Measurements from ENCODE around the gene BCL11B. TPM values are rescaled to one million over a fixed set of nuclear protein-coding genes. Genes with fewer than 3 reads are reported as not detected.
A peak's percentile ranks its signal among the peaks of the same experiment; 100 is the strongest.

BCL11B gene
- total RNA-seq, 2 donors from 2014 or later, result 54.4 to 58.0 TPM

DNA sequence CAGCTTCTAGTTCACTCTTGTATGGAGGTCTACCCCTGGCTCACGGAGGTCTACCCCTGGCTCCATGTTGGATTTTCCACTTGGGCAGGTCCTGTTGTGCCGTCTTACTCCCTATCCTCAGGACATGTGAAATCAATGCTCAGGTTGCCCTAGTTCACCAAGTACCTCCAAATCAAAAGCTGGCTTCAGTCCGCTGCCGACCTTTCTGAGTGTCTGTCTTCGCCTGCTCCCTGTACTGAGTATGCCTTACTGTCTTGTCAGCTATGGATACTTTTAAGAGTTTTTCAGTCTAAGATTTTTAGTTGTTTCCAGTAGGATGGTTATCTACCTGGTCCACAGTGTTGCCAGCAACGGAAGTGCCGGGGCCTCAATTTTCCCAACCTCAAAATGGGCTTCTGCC lies 40.1 kb upstream of the BCL11B start:
- ATAC-seq (replicated peaks in 1 of 2), result no peak
- Mint-ChIP-seq H3K9me3 (peaks cover 4 to 5% of the 10 kb centered on the region in 2 donors), H3K4me1 (ENCODE audit: low read depth) (no peaks in the 10 kb centered on the region), H3K27ac (no peak overlapping the region), H3K36me3 (ENCODE audit: insufficient read depth in 2 of 2) (peaks cover 2% of the 10 kb centered on the region in 2 donors), H3K27me3 (ENCODE audit: low read depth) (peaks cover 5% of the 10 kb centered on the region), H3K4me3 (no peak overlapping the region)
- DNase-seq, result no peak

DNA sequence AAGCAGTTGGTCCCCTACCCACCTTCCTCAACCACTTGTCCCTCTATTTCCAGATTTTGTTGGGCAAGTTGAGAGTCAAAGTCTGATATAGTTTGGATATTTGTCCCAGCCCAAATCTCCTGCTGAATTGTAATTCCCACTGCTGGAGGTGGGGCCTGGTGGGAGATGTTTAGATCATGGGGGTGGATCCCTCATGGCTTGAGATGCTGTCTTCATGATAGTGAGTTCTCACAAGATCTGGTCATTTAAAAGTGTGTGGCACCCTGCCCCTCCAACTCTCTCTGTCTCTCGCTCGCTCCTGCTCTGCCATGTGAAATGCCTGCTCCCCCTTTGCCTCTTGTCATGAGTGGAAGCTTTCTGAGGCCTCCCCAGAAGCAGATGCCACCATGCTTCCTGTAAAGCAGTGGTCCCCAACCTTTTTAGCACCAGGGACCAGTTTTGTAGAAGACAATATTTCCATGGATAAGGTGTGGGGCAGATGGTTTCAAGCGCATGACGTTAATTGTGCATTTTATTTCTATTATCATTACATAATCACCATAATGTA lies 37.3 kb upstream of the BCL11B start:
- no peaks in the 10 kb centered on the region for H3K27me3 Mint-ChIP-seq (ENCODE audit: low read depth)
- peaks cover 4 to 5% of the 10 kb centered on the region in 2 donors for H3K9me3 Mint-ChIP-seq
- no peaks in the 10 kb centered on the region for H3K4me1 Mint-ChIP-seq (ENCODE audit: low read depth)
- H3K36me3 Mint-ChIP-seq (ENCODE audit: insufficient read depth in 2 of 2), result peaks cover 2% of the 10 kb centered on the region in 2 donors
- no peak overlapping the region for H3K27ac Mint-ChIP-seq
- H3K4me3 Mint-ChIP-seq, result no peak overlapping the region
- DNase-seq (no peak), ATAC-seq (replicated peaks in 1 of 2) (no peak)

DNA sequence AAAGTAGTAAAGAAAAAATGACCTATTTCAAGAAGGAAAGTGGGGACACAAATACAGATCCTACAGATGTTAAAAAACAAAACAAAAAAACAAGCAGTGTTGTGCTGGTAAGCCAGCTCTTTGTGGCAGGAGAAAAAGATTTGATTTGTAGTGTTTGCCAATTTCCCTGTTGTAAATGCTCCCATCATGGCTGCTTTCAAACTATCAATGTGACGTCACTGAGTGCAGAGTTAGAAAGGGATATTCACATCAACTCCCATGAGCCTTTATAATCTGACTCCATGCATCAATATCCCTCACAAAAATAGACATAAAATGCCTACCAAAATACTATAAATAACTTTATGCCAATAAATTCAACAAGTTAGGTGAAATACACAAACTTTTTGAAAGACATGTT lies 32.2 kb upstream of the BCL11B start:
- peaks cover 6 to 9% of the 10 kb centered on the region in 2 donors for H3K36me3 Mint-ChIP-seq (ENCODE audit: insufficient read depth in 2 of 2)
- peaks cover 7 to 8% of the 10 kb centered on the region in 2 donors for H3K9me3 Mint-ChIP-seq
- DNase-seq, result no peak
- no peak for ATAC-seq (replicated peaks in 1 of 2)
- peaks cover 6% of the 10 kb centered on the region for H3K27me3 Mint-ChIP-seq (ENCODE audit: low read depth)
- no peaks in the 10 kb centered on the region for H3K4me1 Mint-ChIP-seq (ENCODE audit: low read depth)
- no peak overlapping the region for H3K27ac Mint-ChIP-seq
- H3K4me3 Mint-ChIP-seq, result no peak overlapping the region

DNA sequence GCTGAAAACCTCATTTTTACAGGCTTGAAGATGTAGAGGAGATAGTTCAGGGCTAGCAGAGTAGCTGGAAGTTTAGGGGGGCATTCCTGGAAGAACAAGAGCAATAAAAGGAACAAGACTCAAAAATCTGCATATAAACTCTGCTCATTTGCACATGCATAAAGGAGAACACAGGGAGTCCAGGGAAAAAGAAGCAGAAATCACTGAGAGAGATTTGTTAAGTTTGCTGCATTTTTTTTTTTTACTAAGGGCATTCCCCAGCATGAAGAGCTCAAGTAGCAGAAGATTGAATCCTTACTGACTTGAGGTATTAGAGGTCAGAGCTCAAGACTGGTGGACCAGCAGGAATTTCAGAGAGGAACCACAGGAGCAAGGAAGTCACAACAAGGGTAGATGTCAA lies 28.2 kb upstream of the BCL11B start:
- no peak for DNase-seq
- Mint-ChIP-seq H3K36me3 (ENCODE audit: insufficient read depth in 2 of 2) (peaks cover 8 to 17% of the 10 kb centered on the region in 2 donors), H3K4me1 (ENCODE audit: low read depth) (no peaks in the 10 kb centered on the region), H3K4me3 (no peak overlapping the region), H3K27ac (no peak overlapping the region), H3K9me3 (peaks cover 9 to 15% of the 10 kb centered on the region in 2 donors), H3K27me3 (ENCODE audit: low read depth) (peaks cover 6% of the 10 kb centered on the region)
- no peak for ATAC-seq (replicated peaks in 1 of 2)

DNA sequence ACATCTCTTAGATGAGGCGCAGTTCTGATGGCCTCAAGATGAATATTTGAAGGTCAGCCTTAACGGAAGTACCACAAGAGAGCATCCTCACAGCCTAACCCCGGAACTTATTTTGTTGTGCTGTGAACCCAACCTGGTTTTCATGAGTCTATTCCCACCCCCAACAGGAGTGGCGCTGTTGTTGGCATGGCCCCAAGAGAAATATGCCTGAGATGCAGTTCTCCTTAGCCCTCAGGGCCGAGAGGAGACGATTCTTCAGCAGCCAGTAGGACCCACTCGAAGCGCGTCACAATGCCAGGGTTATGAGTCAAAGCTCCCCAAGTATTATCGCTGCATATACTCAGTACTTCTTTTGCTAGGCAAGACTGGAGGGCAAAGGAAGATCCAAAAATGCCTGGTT lies 24.5 kb upstream of the BCL11B start:
- no peak overlapping the region for H3K27ac Mint-ChIP-seq
- no peaks in the 10 kb centered on the region for H3K4me1 Mint-ChIP-seq (ENCODE audit: low read depth)
- no peak for DNase-seq
- H3K36me3 Mint-ChIP-seq (ENCODE audit: insufficient read depth in 2 of 2), result peaks cover 8 to 17% of the 10 kb centered on the region in 2 donors
- no peak for ATAC-seq (replicated peaks in 1 of 2)
- peaks cover 9 to 13% of the 10 kb centered on the region in 2 donors for H3K9me3 Mint-ChIP-seq
- no peak overlapping the region for H3K4me3 Mint-ChIP-seq
- H3K27me3 Mint-ChIP-seq (ENCODE audit: low read depth), result peaks cover 6% of the 10 kb centered on the region

DNA sequence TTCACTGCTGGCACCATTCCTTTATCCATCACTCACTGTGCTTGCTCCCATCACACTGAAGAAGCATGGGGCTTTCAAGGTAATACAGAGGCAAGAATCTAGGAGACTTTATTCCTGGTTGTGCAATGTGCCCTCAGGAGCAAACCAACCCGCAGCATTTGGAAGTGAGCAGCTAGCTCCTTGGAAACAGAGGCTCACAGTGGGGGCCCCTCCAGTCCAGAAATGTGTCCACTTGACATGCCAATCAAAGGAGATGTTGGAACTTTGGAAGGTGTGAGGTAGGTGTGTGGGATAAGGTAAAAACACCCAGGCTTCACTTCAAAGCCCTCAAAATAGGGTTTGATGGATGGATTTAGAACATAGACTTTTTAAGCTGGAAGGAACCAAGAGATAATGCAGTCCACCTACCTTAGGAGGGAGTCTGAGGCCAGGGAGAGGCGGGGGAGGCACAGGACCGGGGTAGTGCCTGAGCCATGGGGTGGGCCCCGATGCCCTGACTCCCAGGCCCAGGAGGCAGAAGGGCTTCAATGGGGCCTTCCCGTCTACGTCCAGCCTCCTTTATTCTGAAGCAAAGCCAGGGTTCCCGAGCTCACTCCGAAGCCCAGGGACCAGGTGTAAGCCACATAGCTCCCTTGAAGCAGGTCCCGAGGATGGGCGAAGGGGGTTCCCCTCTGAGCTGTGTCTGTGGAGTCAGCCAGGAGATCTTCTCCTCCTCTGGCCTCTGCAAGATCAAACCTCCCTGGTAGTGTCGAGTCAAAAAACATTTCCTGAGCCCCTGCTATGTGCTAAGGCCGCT lies 17.6 kb upstream of the BCL11B start:
- Mint-ChIP-seq H3K36me3 (ENCODE audit: insufficient read depth in 2 of 2) (no peaks in the 10 kb centered on the region), H3K27me3 (ENCODE audit: low read depth) (no peaks in the 10 kb centered on the region), H3K4me3 (no peak overlapping the region), H3K9me3 (no peaks in the 10 kb centered on the region), H3K27ac (no peak overlapping the region), H3K4me1 (ENCODE audit: low read depth) (peaks cover 13% of the 10 kb centered on the region)
- ATAC-seq (replicated peaks in 1 of 2), result no peak
- DNase-seq, result no peak

DNA sequence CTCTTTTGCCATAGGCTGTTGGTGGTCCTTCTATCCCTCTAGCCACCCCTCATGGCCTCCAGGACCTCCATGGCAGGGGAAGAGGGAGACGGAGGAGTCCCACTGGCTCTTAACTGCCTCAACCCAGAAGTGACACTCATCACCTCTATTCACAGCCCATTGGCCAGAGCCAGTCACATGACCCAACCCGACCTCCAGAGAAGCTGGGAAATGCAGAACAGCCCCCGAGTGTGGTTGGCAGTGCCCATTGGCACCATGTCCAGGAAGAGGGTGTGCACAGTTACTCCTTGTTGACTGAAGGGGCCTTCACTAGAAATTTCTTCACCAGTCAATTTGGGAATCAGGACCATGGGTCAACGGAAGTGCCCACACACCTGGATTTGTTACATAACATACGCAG lies 17.0 kb upstream of the BCL11B start:
- no peak for DNase-seq
- H3K9me3 Mint-ChIP-seq, result no peaks in the 10 kb centered on the region
- no peak for ATAC-seq (replicated peaks in 1 of 2)
- no peaks in the 10 kb centered on the region for H3K27me3 Mint-ChIP-seq (ENCODE audit: low read depth)
- H3K27ac Mint-ChIP-seq, result no peak overlapping the region
- no peaks in the 10 kb centered on the region for H3K36me3 Mint-ChIP-seq (ENCODE audit: insufficient read depth in 2 of 2)
- no peak overlapping the region for H3K4me3 Mint-ChIP-seq
- H3K4me1 Mint-ChIP-seq (ENCODE audit: low read depth), result peaks cover 14% of the 10 kb centered on the region

DNA sequence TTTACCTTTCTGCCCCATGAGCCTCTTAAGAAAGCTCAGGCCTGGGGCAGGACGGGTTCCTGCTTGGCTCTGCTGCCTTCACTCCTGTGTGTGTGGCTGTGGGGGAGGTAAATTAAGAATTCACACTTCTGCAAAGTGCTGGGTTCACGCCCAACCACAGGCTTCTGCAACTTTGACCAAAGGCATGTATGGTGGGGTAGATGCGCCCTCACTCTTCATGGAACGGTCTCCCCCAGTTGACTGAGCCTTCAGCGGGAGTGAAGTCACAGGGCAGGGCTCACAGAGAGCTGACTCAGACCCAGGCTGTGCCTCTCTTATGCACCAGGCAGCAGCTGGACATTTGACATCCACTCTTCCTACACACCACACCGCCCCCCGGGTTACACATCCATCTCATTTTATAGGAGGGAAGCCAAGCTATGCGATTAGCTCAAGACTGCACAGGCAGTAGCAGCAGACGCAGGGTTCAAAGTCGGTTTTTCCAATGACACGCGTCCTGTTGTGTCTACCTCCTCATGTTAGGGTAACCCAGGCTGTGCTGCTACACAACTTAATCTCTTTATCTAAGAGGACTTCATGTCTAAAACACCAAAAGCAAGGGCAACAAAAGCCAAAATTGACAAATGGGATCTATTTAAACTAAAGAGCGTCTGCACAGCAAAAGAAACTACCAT lies 15.4 kb upstream of the BCL11B start:
- H3K36me3 Mint-ChIP-seq (ENCODE audit: insufficient read depth in 2 of 2), result no peaks in the 10 kb centered on the region
- ATAC-seq (replicated peaks in 1 of 2) (peak; percentile 44 to 88), DNase-seq (peak in 1 of 2 donors; percentile 18)
- H3K9me3 Mint-ChIP-seq, result no peaks in the 10 kb centered on the region
- no peaks in the 10 kb centered on the region for H3K27me3 Mint-ChIP-seq (ENCODE audit: low read depth)
- peak overlapping the region; percentile 19 for H3K27ac Mint-ChIP-seq
- peak overlapping the region; percentile 29 to 63 for H3K4me3 Mint-ChIP-seq
- peaks cover 14% of the 10 kb centered on the region for H3K4me1 Mint-ChIP-seq (ENCODE audit: low read depth)

DNA sequence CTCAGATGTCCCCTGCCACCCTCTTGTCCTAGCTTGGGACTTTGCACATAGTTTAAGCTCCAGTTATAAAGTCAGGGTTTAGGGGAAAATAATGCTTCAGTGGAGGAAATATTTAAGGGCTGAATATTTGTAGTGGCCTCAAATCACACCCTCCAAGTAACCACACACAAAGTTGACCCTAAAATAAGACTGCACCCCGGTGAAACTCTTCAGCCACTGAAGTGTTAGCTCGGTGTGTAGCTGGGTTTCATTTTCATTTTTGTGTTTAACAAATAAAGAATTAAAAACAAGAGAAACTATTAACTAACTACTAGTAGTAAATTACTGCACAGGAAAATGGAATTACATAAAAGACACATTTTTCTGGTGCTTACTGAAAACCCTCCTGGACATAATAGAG lies 14.8 kb upstream of the BCL11B start:
- peaks cover 14% of the 10 kb centered on the region for H3K4me1 Mint-ChIP-seq (ENCODE audit: low read depth)
- no peaks in the 10 kb centered on the region for H3K27me3 Mint-ChIP-seq (ENCODE audit: low read depth)
- DNase-seq, result no peak
- no peaks in the 10 kb centered on the region for H3K36me3 Mint-ChIP-seq (ENCODE audit: insufficient read depth in 2 of 2)
- no peaks in the 10 kb centered on the region for H3K9me3 Mint-ChIP-seq
- peak overlapping the region; percentile 29 to 63 for H3K4me3 Mint-ChIP-seq
- H3K27ac Mint-ChIP-seq, result peak overlapping the region; percentile 19
- no peak for ATAC-seq (replicated peaks in 1 of 2)

DNA sequence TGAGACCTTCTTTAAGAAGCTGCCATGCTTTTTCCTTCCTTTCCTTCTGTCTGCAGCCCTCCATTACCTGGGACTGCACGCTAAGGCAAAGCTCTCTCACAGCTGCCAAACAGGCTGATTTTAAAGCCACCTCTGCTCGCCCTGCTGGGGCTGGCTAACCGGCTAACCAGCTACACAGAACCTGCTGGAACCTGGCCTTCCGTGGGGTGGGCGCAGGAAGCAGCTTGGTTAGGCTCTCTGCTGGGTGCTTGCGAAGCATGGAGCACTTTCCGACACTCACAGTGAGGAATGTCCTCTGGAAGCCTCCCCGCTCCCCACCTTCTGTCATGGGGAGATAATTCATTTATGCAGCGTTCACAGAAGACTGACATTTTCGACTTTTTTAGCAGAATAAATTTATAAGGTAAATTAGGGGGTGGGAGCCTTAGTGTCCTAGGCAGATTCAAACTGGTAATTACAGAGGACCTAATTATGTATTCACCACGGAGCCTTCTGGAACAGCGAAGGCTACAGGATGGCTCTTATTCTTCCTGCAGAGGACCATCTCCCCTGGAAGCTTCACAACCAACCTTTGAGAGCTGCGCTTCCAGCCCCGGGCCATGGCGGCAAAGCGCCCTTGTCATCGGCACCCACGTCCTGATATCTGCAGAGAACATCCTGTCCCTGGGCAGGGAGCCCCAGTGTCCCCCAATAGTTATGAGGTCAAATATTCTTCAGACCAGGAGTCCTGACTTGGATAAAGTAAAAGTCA lies 12.4 kb upstream of the BCL11B start:
- ATAC-seq (replicated peaks in 1 of 2) (no peak), DNase-seq (no peak)
- Mint-ChIP-seq H3K27ac (no peak overlapping the region), H3K9me3 (no peaks in the 10 kb centered on the region), H3K36me3 (ENCODE audit: insufficient read depth in 2 of 2) (no peaks in the 10 kb centered on the region), H3K4me3 (no peak overlapping the region), H3K4me1 (ENCODE audit: low read depth) (peaks cover 34% of the 10 kb centered on the region), H3K27me3 (ENCODE audit: low read depth) (peaks cover 6% of the 10 kb centered on the region)

DNA sequence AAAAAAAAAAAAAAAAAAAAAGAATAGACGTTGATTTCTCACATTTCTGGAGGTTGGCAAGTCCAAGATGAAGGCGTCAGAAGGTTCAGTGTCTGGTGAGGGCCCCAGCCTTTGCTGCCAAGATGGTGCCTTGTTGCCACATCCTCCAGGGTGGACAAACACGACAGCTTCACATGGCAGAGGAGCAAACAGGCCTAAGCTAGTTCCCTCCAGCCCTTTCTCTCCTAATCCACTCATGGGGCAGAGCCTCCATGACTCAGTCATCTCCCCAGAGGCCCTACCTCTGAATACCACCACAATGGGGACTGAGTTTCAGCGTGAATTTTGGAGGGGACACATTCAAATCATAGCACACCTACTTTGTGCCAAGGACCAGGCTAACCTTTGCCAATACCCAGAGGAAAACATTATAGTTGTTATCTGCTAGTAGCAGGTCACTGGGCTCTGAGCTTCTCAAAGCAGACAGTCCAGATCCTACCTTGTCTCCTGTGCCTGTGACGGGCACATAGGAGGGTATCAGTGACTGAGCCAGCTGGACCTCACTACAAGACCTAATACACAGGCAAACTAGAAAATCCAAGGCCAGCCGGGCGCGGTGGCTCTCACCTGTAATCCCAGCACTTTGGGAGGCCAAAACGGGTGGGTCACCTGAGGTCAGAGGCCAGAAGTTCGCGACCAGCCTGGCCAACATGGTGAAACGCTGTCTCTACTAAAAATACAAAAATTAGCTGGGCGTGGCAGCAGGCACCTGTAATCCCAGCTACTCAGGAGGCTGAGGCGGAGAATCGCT lies 10.5 kb upstream of the BCL11B start:
- DNase-seq, result no peak
- no peak overlapping the region for H3K27ac Mint-ChIP-seq
- H3K4me3 Mint-ChIP-seq, result no peak overlapping the region
- no peak for ATAC-seq (replicated peaks in 1 of 2)
- peaks cover 43% of the 10 kb centered on the region for H3K4me1 Mint-ChIP-seq (ENCODE audit: low read depth)
- H3K9me3 Mint-ChIP-seq, result no peaks in the 10 kb centered on the region
- H3K27me3 Mint-ChIP-seq (ENCODE audit: low read depth), result peaks cover 6% of the 10 kb centered on the region
- H3K36me3 Mint-ChIP-seq (ENCODE audit: insufficient read depth in 2 of 2), result no peaks in the 10 kb centered on the region

DNA sequence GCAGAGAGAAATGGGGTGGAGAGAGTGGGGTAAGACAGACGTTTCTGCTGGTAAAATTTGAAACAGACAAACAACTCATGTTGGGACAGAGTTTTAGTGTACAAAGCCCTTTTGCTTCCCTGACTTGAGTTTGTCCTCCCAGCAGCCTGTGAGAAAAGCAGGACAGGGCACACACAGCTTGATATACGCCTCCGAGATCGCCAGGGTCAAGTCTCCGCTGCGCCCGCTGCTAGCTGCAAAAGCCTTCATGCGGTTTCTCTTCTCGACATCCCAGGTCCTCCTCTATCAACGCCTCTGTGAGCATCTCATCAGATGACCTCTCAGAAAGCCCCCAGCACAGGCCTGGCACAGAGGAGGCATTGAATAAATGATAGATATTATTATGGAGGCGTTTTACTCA lies 9.4 kb upstream of the BCL11B start:
- peaks cover 6% of the 10 kb centered on the region for H3K27me3 Mint-ChIP-seq (ENCODE audit: low read depth)
- H3K9me3 Mint-ChIP-seq, result no peaks in the 10 kb centered on the region
- H3K4me3 Mint-ChIP-seq, result no peak overlapping the region
- ATAC-seq (replicated peaks in 1 of 2) (no peak), DNase-seq (no peak)
- no peaks in the 10 kb centered on the region for H3K36me3 Mint-ChIP-seq (ENCODE audit: insufficient read depth in 2 of 2)
- H3K27ac Mint-ChIP-seq, result no peak overlapping the region
- peaks cover 45% of the 10 kb centered on the region for H3K4me1 Mint-ChIP-seq (ENCODE audit: low read depth)

All from activated T-cell treated with anti-CD3 and anti-CD28 coated beads, Interleukin-2, amount 50 U/mL, for 72 hours (primary cell).